ENCODE measurements around the gene RBKS.

The RBKS gene

DNA sequence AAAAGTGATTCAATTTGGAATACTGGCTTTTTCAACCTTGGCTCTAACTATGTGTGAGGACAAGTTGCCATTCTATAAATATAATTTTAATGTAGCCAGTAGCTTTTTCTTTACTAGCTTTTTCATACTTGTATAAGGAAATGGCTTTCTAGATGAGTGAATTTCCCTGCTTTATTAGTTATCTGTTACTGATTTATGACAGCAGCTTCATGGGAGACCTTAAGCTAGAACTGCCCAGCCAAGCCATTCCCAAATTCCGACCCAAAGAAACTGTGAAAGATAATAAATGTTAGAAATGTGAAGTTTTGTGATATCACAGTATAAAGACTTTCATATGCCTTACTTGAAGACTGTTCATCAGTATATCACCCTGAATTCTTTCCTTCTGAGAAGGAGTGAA lies 32.7 kb upstream of the RBKS start:
- no peak for DNase-seq (ENCODE audit: low read depth)
- H3K4me3 ChIP-seq (ENCODE audit: low read depth, low read length), result no peak overlapping the region
- no peak for TF ChIP-seq CTCF (conservative IDR thresholded peaks at IDR 0.05; ENCODE audit: low read depth, low read length)

GRCh38 chr2:27921880-27922547 lies 31.8 kb upstream of the RBKS start:
- no peak for TF ChIP-seq CTCF (conservative IDR thresholded peaks at IDR 0.05; ENCODE audit: low read depth, low read length)
- no peak for DNase-seq (ENCODE audit: low read depth)
- H3K4me3 ChIP-seq (ENCODE audit: low read depth, low read length), result no peak overlapping the region

GRCh38 chr2:27921424-27921823 lies 31.2 kb upstream of the RBKS start:
- H3K4me3 ChIP-seq (ENCODE audit: low read depth, low read length), result no peak overlapping the region
- DNase-seq (ENCODE audit: low read depth), result no peak
- no peak for TF ChIP-seq CTCF (conservative IDR thresholded peaks at IDR 0.05; ENCODE audit: low read depth, low read length)

- peak; percentile 88 for DNase-seq (ENCODE audit: low read depth)
- TF ChIP-seq CTCF (conservative IDR thresholded peaks at IDR 0.05; ENCODE audit: low read depth, low read length), result no peak
- no peak overlapping the region for H3K4me3 ChIP-seq (ENCODE audit: low read depth, low read length)
Measured at GRCh38 chr2:27920148-27920885, 30.1 kb upstream of the RBKS start.

- DNase-seq (ENCODE audit: low read depth), result no peak
- H3K4me3 ChIP-seq (ENCODE audit: low read depth, low read length), result no peak overlapping the region
- no peak for TF ChIP-seq CTCF (conservative IDR thresholded peaks at IDR 0.05; ENCODE audit: low read depth, low read length)
Measured at GRCh38 chr2:27916293-27916995, 26.3 kb upstream of the RBKS start.

DNA sequence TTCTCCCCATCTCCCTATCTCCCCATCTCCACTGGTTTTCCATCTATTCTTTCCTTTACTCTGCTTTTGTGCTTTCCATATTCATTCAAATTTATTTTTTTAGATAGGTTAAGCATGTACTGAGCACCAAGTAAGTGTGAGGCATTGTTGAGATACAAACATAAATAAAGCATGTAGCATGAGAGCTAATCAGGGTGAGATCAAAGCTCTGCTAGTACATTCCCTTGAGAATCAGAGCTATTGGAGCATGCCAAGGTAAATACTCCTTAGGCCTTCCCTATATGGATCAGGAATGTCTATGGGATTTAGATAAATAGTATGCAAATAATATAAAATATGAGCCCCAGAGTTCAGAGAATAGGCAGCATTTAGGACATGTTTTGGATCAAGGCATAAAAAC lies 25.7 kb upstream of the RBKS start:
- H3K4me3 ChIP-seq (ENCODE audit: low read depth, low read length), result no peak overlapping the region
- DNase-seq (ENCODE audit: low read depth), result no peak
- TF ChIP-seq CTCF (conservative IDR thresholded peaks at IDR 0.05; ENCODE audit: low read depth, low read length), result no peak
